Measurements from ENCODE around the gene SPATA2L.
A peak's percentile ranks its signal among the peaks of the same experiment; 100 is the strongest.

The SPATA2L gene, protein sequence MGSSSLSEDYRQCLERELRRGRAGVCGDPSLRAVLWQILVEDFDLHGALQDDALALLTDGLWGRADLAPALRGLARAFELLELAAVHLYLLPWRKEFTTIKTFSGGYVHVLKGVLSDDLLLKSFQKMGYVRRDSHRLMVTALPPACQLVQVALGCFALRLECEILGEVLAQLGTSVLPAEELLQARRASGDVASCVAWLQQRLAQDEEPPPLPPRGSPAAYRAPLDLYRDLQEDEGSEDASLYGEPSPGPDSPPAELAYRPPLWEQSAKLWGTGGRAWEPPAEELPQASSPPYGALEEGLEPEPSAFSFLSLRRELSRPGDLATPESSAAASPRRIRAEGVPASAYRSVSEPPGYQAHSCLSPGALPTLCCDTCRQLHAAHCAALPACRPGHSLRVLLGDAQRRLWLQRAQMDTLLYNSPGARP

GRCh38 chr16:89701425-89702406 lies at the start of gene SPATA2L:
Gene SPATA2L, minus strand, starts transcription at chr16:89701705. Its CDS starts 473 bp downstream, at chr16:89701232.
- peak; percentile 97 for DNase-seq

DNA sequence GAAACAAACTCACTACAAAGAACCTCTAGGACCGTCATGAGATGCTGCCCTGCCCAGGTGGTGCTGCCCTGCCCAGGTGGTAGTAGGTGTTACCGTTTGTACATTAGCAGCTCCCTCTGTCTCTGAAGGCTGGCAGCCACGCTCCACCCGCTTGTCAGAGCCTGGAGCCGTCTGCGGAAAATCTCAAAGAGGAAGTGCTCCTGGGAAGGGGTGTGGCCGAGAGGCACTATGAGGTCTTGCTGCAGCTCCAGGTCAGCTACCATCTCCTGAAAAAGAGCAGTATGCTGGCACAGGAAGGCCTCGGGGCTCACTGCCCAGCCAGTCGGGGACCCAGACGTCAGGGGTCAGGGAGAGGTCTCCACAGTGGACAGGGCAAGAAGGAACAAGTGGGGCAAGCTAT lies 48.1 kb upstream of the SPATA2L start:
- DNase-seq, result no peak

- no peak for DNase-seq
Measured at GRCh38 chr16:89748921-89749320, 47.4 kb upstream of the SPATA2L start.

DNA sequence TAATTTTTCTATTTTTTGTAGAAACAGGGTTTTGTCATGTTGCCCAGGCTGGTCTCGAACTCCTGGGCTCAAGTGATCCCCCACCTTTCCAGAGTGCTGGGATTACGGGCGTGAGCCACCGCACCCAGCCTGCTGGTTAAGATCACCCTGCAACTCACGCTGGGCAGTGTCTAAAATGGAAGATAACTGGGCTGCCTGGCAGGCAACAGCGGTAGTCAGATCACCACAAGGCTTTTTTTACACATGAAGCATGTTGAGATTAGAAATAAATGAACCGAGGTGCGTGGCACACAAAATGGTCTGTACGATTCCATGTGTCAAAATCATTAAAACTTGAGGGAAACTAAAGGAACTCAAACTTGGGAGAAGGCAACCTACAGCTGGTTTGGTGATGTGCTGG lies 46.6 kb upstream of the SPATA2L start:
- DNase-seq, result no peak

GRCh38 chr16:89746043-89746442 lies 44.5 kb upstream of the SPATA2L start:
- DNase-seq, result no peak

DNA sequence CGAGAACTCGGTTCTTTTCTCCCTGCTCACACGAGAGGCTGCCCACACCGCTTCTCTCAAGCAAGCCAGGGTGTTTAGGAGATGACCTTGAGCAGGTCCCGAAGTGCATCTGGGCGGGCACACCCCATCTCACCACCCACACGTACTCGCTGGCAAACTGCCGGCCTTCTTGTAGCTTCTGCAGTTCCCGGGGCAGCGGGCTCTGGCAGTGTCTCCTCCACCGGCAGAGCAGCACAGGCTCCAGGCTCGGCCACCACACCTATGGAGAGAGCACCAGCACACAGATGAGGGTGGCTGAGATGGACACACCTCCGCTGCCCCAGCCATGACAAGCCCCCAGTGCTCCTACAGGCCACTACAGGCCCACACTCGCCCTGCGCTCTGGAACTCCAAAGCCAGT lies 43.3 kb upstream of the SPATA2L start:
- DNase-seq, result no peak

DNA sequence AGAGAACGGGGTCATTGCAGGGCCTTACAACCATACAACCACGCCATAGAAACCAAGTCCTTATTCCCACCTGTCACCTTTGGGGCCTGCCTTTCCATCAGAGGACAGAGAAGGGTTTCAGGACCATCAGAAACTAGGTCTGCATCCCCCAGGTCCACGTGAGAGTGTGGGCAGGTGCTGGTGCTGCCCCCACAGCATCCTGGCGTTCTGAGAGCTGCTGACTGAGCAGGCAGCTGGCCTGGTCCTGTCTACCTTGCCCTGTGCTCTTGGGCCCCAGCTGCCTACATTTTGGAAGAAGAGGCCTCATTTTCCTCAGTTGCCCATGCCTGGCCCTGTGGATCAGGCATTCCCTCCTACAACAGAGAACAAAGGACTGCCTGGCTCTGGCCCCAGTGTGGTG lies 41.4 kb upstream of the SPATA2L start:
- DNase-seq, result no peak

DNA sequence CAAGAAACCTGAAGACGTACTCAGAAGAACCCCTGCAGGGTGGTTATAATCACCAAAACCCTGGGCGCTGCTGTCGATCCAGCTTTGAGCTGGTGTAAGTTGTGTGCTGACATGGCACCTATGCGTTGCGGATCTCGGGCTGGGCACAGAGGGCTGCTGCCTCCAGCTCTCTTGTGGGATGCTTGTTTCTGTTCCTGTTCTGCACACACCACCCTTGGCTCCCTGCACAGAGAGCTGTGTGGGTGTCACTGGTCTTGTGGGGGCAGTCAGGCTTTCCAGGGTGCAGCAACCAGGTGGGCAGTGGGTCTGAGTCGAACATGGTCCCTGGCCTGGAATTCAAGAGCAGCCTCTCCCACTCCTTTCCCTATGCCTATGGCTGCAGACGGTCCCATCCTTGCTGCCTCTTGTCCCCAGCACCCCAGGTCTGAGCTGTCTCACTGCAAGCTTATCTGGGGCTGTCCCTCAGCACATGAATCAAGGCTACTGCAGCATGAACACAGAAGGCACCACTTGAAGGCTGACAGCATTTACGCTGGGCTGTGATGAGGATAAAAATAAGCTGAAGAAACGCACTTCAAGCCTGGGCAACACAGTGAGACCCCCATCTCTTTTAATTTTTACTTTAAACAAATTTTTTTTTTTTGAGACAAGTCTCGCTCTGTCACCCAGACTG lies 40.0 kb upstream of the SPATA2L start:
- no peak for DNase-seq

DNA sequence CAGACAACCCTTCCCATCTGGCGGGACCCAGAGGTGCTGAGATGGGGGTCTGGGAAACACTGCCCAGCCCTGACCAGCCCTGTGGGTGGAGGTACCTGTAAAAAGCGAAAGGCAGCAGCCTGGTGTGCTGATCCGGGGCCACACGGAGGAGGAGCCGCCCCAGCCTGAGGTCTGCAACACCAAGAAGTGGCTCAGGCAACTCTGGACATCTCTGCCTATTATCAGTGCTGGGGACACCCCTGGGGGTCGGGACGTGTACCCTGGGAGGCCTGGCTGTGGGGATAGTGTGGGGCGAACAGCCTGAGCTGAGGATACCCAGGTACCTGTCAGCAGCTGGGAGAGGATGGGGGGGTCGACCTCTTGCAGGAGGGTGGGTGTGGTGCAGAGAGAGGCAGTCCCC lies 37.9 kb upstream of the SPATA2L start:
- no peak for DNase-seq

- DNase-seq, result no peak
Measured at GRCh38 chr16:89738538-89739317, 37.2 kb upstream of the SPATA2L start.

DNA sequence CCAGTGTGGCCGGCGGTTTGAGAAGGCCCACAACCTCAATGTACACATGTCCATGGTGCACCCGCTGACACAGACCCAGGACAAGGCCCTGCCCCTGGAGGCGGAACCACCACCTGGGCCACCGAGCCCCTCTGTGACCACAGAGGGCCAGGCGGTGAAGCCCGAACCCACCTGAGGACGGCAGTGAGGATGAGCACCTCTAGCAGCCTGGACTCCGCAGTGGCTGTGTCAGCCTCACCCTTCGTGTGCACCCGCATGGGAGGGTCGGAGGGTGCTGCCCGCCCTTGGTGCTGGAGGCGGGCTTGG lies 36.5 kb upstream of the SPATA2L start:
- DNase-seq, result no peak

DNA sequence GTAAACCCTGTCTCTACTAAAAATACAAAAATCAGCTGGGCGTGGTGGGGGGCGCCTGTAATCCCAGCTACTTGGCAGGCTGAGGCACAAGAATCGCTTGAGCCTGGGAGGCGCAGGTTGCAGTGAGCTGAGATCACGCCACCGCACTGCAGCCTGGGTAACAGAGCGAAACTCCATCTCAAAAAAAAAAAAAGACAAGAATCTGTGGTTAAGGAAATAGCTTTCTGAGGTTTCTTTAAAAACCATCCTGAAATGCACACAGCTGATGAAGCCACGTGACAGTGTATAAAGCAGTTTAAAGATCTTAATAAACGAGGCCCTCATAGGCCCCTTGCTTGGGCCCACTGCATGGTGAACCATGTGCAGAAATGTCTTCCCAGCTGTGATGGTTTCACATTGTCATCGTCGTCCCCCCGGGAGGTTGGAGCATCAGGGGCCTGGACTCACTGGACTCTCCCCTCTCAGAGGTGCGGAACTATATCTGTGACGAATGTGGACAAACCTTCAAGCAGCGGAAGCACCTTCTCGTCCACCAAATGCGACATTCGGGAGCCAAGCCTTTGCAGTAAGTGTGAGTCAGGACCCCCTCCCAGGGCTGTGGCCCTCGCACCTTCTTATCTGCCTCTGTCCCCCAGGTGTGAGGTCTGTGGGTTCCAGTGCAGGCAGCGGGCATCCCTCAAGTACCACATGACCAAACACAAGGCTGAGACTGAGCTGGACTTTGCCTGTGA lies 36.0 kb upstream of the SPATA2L start:
- DNase-seq, result no peak

DNA sequence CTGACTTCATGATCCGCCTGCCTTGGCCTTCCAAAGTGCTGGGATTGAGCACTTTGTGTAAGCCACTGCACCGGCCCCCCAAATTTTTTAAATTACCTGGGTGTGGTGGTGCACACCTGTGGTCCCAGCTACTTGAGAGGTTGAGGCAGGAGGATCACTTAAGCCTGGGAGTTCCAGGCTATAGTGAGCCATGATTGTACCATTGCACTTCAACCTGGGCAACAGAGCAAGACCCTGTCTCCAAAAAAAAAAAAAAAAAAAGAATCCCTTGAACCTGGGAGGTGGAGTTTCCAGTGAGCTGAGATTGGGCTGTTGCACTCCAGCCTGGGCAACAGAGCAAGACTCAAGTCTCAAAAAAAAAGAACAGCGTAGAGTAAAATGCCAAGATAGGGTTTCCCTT lies 35.0 kb upstream of the SPATA2L start:
- no peak for DNase-seq

- DNase-seq, result no peak
Measured at GRCh38 chr16:89733792-89734191, 32.3 kb upstream of the SPATA2L start.

DNA sequence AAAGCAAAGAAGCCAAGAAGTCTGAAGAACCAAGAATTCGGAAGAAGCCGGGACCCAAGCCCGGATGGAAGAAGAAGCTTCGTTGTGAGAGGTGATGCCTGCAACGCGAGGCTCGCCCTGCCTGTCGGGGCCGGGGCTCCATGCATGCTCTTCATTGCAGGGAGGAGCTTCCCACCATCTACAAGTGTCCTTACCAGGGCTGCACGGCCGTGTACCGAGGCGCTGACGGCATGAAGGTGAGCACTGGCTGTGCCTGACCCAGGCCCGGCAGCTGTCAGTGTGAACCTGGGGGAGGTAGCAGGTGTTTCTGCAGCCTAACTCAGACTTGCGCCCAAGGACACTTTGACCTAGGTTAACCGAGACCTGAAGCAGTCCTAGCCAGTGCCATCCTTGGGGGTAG lies 31.8 kb upstream of the SPATA2L start:
- no peak for DNase-seq

- no peak for DNase-seq
Measured at GRCh38 chr16:89732918-89733242, 31.4 kb upstream of the SPATA2L start.

DNA sequence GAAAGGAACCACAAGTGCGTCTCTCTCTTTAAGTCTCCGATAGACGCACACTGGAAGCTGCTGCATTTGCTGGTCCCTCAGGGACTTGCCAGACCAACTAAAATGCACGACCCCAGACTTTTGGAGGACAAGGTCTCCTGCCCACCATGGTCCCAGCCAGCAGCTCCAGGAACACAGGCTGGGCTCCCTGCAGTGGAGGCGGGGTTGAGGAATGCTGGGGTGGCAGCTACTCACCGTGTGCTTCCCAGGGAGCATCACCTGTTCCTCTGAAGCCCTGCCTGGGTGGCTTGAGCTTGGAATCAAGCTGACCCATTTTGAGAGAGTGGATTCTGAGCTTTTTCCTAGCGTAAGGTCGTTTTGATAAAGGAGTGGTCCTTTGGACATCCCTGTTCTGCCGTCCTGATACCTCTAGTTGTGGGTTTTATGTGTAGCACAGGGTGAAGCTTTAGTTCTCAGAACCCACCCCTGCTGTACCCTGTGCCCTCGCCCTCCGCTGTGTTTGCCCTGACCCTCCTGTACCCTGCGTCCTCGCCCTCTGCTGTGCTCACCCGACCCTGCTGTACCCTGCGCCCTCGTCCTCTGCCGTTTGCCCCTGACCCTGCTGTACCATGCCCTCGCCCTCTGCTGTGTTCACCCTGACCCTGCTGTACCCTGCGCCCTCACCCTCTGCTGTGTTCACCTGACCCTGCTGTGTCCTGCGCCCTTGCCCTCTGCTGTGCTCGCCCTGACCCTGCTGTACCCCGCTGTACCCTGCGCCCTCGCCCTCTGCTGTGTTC lies 30.8 kb upstream of the SPATA2L start:
- DNase-seq, result no peak

DNA sequence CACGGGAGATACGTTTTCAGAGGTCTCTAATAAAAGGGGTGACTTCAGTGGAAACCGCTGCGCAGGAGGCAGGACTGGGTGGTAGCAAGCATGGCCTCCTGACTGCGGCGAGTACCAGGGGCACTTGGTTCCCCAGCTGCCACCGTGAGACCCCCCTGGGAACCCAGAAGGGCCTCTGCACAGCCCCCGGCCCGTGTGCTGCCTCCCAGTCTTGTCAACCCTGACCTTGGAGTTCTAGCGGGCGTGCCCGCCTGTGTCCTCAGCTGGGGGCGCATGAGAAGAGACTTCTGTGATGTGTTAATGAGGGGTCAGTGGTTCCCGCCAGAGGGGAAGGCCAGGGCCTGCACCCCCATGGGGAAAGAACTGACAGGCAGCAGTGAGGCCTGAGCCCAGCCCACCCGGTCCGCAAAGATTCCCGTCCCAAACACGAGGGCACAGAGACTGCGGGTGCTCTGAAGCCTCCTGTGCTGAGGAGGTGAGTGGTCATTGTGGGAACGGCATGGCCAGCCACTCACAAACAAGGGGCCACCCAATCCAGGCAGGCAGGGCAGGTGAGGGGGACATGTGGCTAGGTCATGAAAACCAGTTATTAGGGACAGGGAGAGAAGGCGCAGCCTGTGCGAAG lies 29.2 kb upstream of the SPATA2L start:
- DNase-seq, result no peak

- DNase-seq, result no peak
Measured at GRCh38 chr16:89729863-89730593, 28.5 kb upstream of the SPATA2L start.

- DNase-seq, result no peak
Measured at GRCh38 chr16:89729293-89729692, 27.8 kb upstream of the SPATA2L start.
